Central memory CD8-positive, alpha-beta T cell (primary cell): ENCODE data around the gene FADS1.

ENCODE experiments used
- ATAC-seq: fragments of 150-1000 bp; cut with Tn5 transposase; replicated peaks from 2 replicates; pipeline ENCODE4 v1.10.0; 2022; ENCODE audit warnings: mild to moderate bottlenecking, moderate FRiP score, moderate number of reproducible peaks; ENCODE audit not compliant: poor library complexity, severe bottlenecking; ENCODE audit errors: extremely low read depth
- DNase-seq, 2 donors: peaks; one replicate each; pipeline ENCODE4 v3.0.0; 2021; ENCODE audit warnings: low spot score in 2 of 2
- H3K27ac Mint-ChIP-seq: one replicate; pipeline ENCODE4 v1.8.0; 2022; ENCODE audit warnings: low read depth, mild to moderate bottlenecking, moderate library complexity, mixed read lengths
- H3K27me3 Mint-ChIP-seq: one replicate; pipeline ENCODE4 v1.8.0; 2022; ENCODE audit warnings: mixed read lengths
- H3K36me3 Mint-ChIP-seq: one replicate; pipeline ENCODE4 v1.8.0; 2022; ENCODE audit warnings: mild to moderate bottlenecking, moderate library complexity, mixed read lengths; ENCODE audit not compliant: insufficient read depth
- H3K4me1 Mint-ChIP-seq: one replicate; pipeline ENCODE4 v1.8.0; 2022; ENCODE audit warnings: mixed read lengths
- H3K4me3 Mint-ChIP-seq: one replicate; pipeline ENCODE4 v1.8.0; 2022; ENCODE audit warnings: mild to moderate bottlenecking, moderate library complexity, mixed read lengths
- H3K9me3 Mint-ChIP-seq: one replicate; pipeline ENCODE4 v1.8.0; 2022; ENCODE audit warnings: mixed read lengths

FADS1 gene

DNA sequence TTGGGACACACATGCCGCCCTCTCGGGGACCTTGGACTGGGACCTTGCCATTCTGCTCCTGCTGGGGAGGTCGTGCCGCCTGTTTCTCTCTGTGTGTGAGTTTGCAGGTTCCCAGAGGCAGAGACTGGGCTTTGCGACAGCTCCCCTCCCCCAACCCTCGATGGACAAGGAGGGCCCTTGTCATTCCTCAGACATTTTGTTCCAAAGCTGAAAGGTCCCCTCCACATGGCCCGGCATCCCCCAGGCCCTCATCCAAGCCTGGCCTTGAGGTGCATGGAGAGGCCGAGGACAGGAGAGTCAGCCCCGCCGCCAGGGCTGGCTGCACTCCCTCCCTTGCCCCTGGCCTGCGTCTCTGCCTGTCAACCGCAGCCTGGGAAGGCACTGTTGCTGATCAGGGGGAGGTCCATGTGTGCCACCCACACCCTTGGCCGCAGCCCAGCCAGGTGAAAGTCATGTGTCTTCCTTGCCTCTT, 36.9 kb upstream of the FADS1 start:
- DNase-seq: no peak
- Mint-ChIP-seq H3K9me3 (no peaks in the 10 kb centered on the region), H3K27me3 (no peaks in the 10 kb centered on the region), H3K4me1 (no peaks in the 10 kb centered on the region), H3K36me3 (no peaks in the 10 kb centered on the region), H3K27ac (no peak overlapping the region), H3K4me3 (no peak overlapping the region)
- ATAC-seq: no peak

DNA sequence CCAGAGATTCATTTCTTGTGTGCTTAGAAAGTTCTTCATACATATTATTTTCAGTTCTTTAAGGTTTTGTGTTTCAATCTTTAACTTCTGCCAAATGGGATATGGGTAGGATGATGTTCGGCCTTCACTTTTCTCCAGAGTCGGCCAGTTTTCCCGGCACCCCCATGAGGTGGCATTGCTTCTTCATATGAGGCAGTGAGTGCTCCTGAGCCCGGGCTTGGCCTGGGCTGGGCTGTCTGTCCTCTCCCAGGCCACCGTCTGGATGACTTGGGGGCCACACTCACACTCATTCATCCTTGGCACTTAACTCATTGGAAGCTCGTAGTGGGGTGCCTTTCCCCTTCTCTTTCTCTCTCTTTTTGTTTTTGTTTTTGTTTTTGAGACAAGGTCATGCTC, 35.1 kb upstream of the FADS1 start:
- no peak overlapping the region for H3K4me3 Mint-ChIP-seq
- H3K4me1 Mint-ChIP-seq: no peaks in the 10 kb centered on the region
- no peaks in the 10 kb centered on the region for H3K36me3 Mint-ChIP-seq
- DNase-seq (no peak), ATAC-seq (no peak)
- no peaks in the 10 kb centered on the region for H3K27me3 Mint-ChIP-seq
- no peaks in the 10 kb centered on the region for H3K9me3 Mint-ChIP-seq
- H3K27ac Mint-ChIP-seq: no peak overlapping the region

GRCh38 chr11:61851113-61851899, 34.5 kb upstream of the FADS1 start:
- ATAC-seq (no peak), DNase-seq (no peak)
- Mint-ChIP-seq H3K27me3 (no peaks in the 10 kb centered on the region), H3K4me1 (no peaks in the 10 kb centered on the region), H3K9me3 (no peaks in the 10 kb centered on the region), H3K4me3 (no peak overlapping the region), H3K36me3 (peaks cover under 1% of the 10 kb centered on the region), H3K27ac (no peak overlapping the region)

GRCh38 chr11:61850687-61851086, 33.9 kb upstream of the FADS1 start:
- H3K4me1 Mint-ChIP-seq: no peaks in the 10 kb centered on the region
- ATAC-seq (no peak), DNase-seq (no peak)
- H3K27ac Mint-ChIP-seq: no peak overlapping the region
- H3K9me3 Mint-ChIP-seq: no peaks in the 10 kb centered on the region
- peaks cover 4% of the 10 kb centered on the region for H3K36me3 Mint-ChIP-seq
- no peaks in the 10 kb centered on the region for H3K27me3 Mint-ChIP-seq
- H3K4me3 Mint-ChIP-seq: no peak overlapping the region

DNA sequence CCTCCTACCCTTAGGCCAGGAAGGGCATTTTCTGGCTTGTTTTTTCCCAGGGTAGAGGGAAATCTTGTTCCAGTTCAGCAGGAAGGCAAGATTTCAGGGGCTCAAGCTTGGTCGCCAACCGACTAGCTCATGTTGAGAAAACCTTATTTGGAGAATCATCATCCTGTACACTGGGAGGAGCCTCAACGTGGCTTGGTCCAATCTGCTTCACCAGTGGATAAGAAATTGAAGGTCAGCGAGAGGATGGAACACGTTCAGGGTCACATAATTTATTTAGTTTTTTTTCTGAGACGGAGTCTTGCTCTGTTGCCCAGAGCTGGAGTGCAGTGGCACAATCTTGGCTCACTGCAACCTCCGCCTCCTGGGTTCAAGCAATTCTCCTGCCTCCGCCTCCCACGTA, 31.8 kb upstream of the FADS1 start:
- DNase-seq: no peak
- ATAC-seq: no peak
- no peaks in the 10 kb centered on the region for H3K4me1 Mint-ChIP-seq
- H3K4me3 Mint-ChIP-seq: no peak overlapping the region
- H3K9me3 Mint-ChIP-seq: no peaks in the 10 kb centered on the region
- no peak overlapping the region for H3K27ac Mint-ChIP-seq
- H3K27me3 Mint-ChIP-seq: no peaks in the 10 kb centered on the region
- H3K36me3 Mint-ChIP-seq: peaks cover 8% of the 10 kb centered on the region

- ATAC-seq: no peak
- Mint-ChIP-seq H3K4me1 (no peaks in the 10 kb centered on the region), H3K27me3 (no peaks in the 10 kb centered on the region), H3K4me3 (no peak overlapping the region), H3K27ac (no peak overlapping the region), H3K9me3 (no peaks in the 10 kb centered on the region), H3K36me3 (peaks cover 8% of the 10 kb centered on the region)
- DNase-seq: no peak
Measured at GRCh38 chr11:61847914-61848581, 31.2 kb upstream of the FADS1 start.

DNA sequence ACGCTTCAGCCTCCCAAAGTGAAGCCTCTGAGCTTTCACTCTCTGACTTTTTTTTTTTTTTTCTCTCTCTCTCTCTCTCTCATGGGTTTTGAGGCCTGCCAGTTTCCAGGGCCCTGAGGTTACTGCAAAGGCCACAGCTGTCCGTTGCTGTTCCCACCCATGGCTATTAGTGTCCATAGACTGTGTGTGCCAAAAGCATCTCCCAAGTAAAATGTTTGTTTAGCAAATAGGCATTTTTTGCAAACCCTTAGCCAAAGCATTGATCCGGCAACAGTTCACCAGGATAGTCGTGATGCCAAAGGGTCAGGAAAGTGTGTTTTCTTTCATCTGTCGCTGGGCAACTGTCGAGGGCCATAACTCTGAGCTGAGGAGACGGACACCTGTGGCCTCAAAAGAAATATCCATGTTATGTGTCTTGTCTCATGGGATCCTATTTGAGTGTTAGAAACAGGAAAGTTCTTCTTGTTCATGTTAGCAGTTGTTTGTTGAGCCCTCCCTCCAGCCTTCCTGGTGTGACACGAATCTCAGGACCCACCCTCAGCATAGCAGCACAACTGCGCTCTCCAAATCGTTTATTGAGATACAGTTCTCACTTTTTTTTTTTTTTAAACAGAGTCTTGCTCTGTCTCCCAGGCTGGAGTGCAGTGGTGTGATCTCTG, 29.7 kb upstream of the FADS1 start:
- Mint-ChIP-seq H3K4me3 (no peak overlapping the region), H3K27ac (no peak overlapping the region), H3K27me3 (no peaks in the 10 kb centered on the region), H3K4me1 (no peaks in the 10 kb centered on the region), H3K36me3 (peaks cover 10% of the 10 kb centered on the region), H3K9me3 (no peaks in the 10 kb centered on the region)
- no peak for ATAC-seq
- DNase-seq: no peak

- no peaks in the 10 kb centered on the region for H3K27me3 Mint-ChIP-seq
- no peaks in the 10 kb centered on the region for H3K9me3 Mint-ChIP-seq
- H3K27ac Mint-ChIP-seq: no peak overlapping the region
- peaks cover 10% of the 10 kb centered on the region for H3K36me3 Mint-ChIP-seq
- ATAC-seq: no peak
- H3K4me1 Mint-ChIP-seq: no peaks in the 10 kb centered on the region
- DNase-seq: no peak
- no peak overlapping the region for H3K4me3 Mint-ChIP-seq
Measured at GRCh38 chr11:61844909-61845565, 28.2 kb upstream of the FADS1 start.

- Mint-ChIP-seq H3K4me1 (no peaks in the 10 kb centered on the region), H3K4me3 (no peak overlapping the region), H3K36me3 (peaks cover 10% of the 10 kb centered on the region), H3K9me3 (no peaks in the 10 kb centered on the region), H3K27ac (no peak overlapping the region), H3K27me3 (no peaks in the 10 kb centered on the region)
- no peak for DNase-seq
- no peak for ATAC-seq
Measured at GRCh38 chr11:61842528-61842820, 25.7 kb upstream of the FADS1 start.

DNA sequence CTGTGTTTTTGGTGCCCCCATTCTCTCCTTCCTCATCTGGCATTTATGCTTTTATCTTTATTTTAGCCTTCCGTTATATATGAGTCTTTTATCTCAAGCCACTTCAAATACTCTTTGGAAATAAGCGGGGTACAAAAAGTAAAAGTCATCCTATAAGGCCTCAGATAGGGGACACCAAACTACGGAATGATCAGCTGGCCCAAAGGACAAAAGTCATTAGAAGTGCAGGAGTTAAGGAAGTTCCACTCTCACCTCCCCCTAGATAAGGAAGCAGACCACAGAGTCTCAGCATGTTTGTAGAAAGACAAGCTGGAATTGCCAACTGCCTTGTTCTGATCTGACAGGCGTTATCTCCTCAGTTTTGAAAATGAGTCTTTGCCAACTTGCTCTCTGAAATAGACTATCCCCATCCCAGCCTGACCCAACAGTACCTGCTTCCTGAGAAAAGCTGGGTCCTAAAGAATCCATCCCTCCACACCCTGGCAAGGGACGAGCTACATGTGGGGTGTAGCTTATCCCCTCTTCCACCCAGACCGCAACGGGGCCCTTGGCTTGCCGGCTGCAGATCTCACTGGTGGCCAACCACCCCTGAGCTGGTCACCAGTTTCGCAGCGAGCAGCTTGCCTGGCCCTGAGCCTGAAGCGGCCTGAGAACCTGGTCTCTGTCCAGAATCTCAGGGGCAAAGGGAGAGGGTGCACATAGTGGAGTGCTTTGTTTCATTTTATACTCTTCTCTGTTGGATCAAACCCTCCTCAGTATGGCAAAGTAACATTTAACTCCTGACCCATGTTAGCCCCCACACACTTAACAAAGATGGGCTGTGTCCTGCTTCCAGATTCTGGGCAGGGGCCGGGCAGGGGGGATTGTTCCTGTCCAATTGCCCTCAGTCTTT, 25.1 kb upstream of the FADS1 start:
- Mint-ChIP-seq H3K4me3 (no peak overlapping the region), H3K36me3 (peaks cover 10% of the 10 kb centered on the region), H3K27me3 (no peaks in the 10 kb centered on the region), H3K27ac (no peak overlapping the region), H3K4me1 (no peaks in the 10 kb centered on the region), H3K9me3 (no peaks in the 10 kb centered on the region)
- DNase-seq: no peak
- no peak for ATAC-seq

- DNase-seq (no peak), ATAC-seq (no peak)
- Mint-ChIP-seq H3K27me3 (no peaks in the 10 kb centered on the region), H3K9me3 (no peaks in the 10 kb centered on the region), H3K4me3 (no peak overlapping the region), H3K36me3 (peaks cover 6% of the 10 kb centered on the region), H3K4me1 (no peaks in the 10 kb centered on the region), H3K27ac (no peak overlapping the region)
Measured at GRCh38 chr11:61840371-61840770, 23.6 kb upstream of the FADS1 start.

GRCh38 chr11:61839742-61840141, 22.9 kb upstream of the FADS1 start:
- Mint-ChIP-seq H3K27me3 (no peaks in the 10 kb centered on the region), H3K27ac (no peak overlapping the region), H3K36me3 (peaks cover 3% of the 10 kb centered on the region), H3K9me3 (no peaks in the 10 kb centered on the region), H3K4me1 (peaks cover 5% of the 10 kb centered on the region), H3K4me3 (no peak overlapping the region)
- DNase-seq: no peak
- no peak for ATAC-seq
